ENCODE results near the gene PACS1.

DNA sequence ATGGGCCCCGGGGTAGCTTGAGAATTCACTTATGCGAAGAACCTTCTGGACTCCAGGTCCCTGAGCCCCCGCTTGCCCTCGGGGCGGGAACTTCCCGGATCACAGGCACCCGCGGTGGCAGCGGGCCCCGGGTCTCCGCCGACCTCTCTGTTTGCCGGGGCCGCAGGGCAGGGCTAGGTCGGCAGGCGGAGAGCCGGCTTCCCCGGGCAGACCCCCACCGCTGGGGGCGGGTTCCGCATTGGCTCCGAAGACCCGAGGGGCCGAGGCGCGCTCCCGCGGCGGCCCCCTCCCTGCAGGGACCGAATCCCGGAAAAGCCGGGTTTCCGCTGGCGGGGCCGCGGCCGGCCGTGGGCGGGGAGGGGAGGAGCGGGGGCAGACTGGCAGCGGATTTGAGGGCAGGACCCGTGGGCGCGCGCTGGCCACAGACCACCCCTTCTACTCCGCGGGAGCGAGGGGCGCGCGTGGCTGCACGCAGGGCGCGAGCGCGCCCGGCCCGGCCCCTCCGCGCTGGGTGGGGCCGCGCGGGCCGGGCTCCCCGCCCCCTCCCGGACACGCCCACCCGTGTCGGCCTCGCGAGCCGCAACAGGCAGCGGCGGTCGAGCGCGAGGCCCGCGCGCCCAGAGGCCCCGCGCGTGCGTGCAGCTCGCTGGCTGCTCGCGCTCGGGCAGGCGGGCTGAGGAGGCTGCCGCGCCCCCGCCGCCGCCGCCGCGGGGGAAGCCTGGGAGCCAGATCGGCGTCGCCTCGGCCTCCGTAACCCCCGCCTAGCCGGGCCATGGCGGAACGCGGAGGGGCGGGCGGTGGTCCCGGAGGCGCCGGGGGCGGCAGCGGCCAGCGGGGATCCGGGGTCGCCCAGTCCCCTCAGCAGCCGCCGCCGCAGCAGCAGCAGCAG is at the start of gene PACS1:
- TF ChIP-seq, protein P1, sequence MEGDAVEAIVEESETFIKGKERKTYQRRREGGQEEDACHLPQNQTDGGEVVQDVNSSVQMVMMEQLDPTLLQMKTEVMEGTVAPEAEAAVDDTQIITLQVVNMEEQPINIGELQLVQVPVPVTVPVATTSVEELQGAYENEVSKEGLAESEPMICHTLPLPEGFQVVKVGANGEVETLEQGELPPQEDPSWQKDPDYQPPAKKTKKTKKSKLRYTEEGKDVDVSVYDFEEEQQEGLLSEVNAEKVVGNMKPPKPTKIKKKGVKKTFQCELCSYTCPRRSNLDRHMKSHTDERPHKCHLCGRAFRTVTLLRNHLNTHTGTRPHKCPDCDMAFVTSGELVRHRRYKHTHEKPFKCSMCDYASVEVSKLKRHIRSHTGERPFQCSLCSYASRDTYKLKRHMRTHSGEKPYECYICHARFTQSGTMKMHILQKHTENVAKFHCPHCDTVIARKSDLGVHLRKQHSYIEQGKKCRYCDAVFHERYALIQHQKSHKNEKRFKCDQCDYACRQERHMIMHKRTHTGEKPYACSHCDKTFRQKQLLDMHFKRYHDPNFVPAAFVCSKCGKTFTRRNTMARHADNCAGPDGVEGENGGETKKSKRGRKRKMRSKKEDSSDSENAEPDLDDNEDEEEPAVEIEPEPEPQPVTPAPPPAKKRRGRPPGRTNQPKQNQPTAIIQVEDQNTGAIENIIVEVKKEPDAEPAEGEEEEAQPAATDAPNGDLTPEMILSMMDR (IDR thresholded peaks at IDR 0.05; ENCODE audit: low read length): no peak
- TF ChIP-seq EZH2phosphoT487 (IDR thresholded peaks at IDR 0.05; ENCODE audit: low read length): no peak
- no peak for TF ChIP-seq EZH2 (optimal IDR thresholded peaks at IDR 0.05; ENCODE audit: low read depth, low read length)

All from MM.1S (cell line).